Gastrocnemius medialis (tissue), 4 donors: ENCODE measurements around the gene KLHL29. TPM values are rescaled to one million over a fixed set of nuclear protein-coding genes. Genes with fewer than 3 reads are reported as not detected.

Source experiments
- ATAC-seq, 2 donors: fragments of 150-250 bp; one replicate each; pipeline ENCODE4 v1.9.1; 2016
- DNase-seq, 2 donors: peaks; one replicate each; pipeline ENCODE4 v3.0.0-alpha.2; 2019
- H3K27ac ChIP-seq, 4 donors: fragments of 200-600 bp; sonication (generic); 1 replicate in 1 of 4; 2 replicates in 3 of 4; pipeline ENCODE4 v1.5.1; 2016 to 2018; ENCODE audit warnings: mild to moderate bottlenecking in 2 of 4, moderate library complexity in 1 of 4
- H3K27me3 ChIP-seq, 3 donors: fragments of 200-600 bp; sonication (generic) in 2 of 3; 1 replicate in 1 of 3; 2 replicates in 2 of 3; pipeline versions ENCODE4 v1.5.1 to v1.6.0; 2016 to 2019; ENCODE audit warnings: mild to moderate bottlenecking in 1 of 3, moderate library complexity in 1 of 3
- H3K36me3 ChIP-seq, 2 donors: fragments of 200-600 bp; sonication (generic) in 1 of 2; one replicate each; pipeline ENCODE4 v1.5.1; 2017 to 2018
- H3K4me1 ChIP-seq, 2 donors: fragments of 200-600 bp; sonication (generic) in 1 of 2; one replicate each; pipeline ENCODE4 v1.5.1; 2016 to 2017; ENCODE audit warnings: mild to moderate bottlenecking in 2 of 2
- H3K4me3 ChIP-seq, 4 donors: fragments of 200-600 bp; sonication (generic) in 3 of 4; 1 replicate in 1 of 4; 2 replicates in 3 of 4; pipeline ENCODE4 v1.5.1; 2016 to 2019; ENCODE audit warnings: mild to moderate bottlenecking in 2 of 4
- H3K9me3 ChIP-seq, 3 donors: fragments of 200-600 bp; sonication (generic) in 2 of 3; 1 replicate in 1 of 3; 2 replicates in 2 of 3; pipeline ENCODE4 v1.5.1; 2016 to 2019
- CTCF ChIP-seq, 5 experiments: fragments of 450-650 bp in 3 of 5; fragments of 200-600 bp in 2 of 5; sonication (generic) in 2 of 5; IDR thresholded peaks in 4 of 5; conservative IDR thresholded peaks in 1 of 5; 1 replicate in 4 of 5; 2 replicates in 1 of 5; pipeline ENCODE4 v1.5.1; 2016 to 2019; ENCODE audit warnings: antibody characterized with exemption in 5 of 5, mild to moderate bottlenecking in 3 of 5, moderate library complexity in 3 of 5
- POLR2A ChIP-seq, 2 donors: fragments of 450-650 bp; IDR thresholded peaks; one replicate each; pipeline ENCODE4 v1.6.1; 2017; ENCODE audit warnings: antibody characterized with exemption in 2 of 2, mild to moderate bottlenecking in 2 of 2, moderate library complexity in 2 of 2
- in situ Hi-C, 4 donors: fragments of 200-750 bp; cut with MboI; loops; one replicate each; pipeline versions ENCODE4 v1.15.0 to v1.8.0; 2017; ENCODE audit warnings: low sequenced_read_pairs in 4 of 4
- intact Hi-C: fragments of 100-400 bp; cut with DNase I; formaldehyde crosslinking; loops from one replicate; pipeline ENCODE4 v1.15.1; 2023; ENCODE audit warnings: low total_unique reads
- total RNA-seq, 4 donors: library from RNA; depleted of rRNA; stranded (reverse); fragments of >200 nt; gene quantifications; one replicate each; pipeline versions ENCODE4 v1.1.0 to v1.2.3, GENCODE V29; 2016

The KLHL29 gene
- total RNA-seq, 4 donors from 2014 or later = 4.3 to 24.9 (median 8.7) TPM

- DNase-seq = no peak
- peaks cover 0 to 13% of the 10 kb centered on the region in 2 donors for H3K36me3 ChIP-seq
Observed at GRCh38 chr2:23689131-23689700, 304.2 kb downstream of the KLHL29 start.

GRCh38 chr2:23689891-23690290 is 304.9 kb downstream of the KLHL29 start:
- Histone ChIP-seq H3K36me3 (peaks cover 0 to 13% of the 10 kb centered on the region in 2 donors), H3K4me3 (no peak overlapping the region), H3K27me3 (no peaks in the 10 kb centered on the region), H3K27ac (peak overlapping the region; percentile 60 to 78 (median 71)), H3K9me3 (no peaks in the 10 kb centered on the region), H3K4me1 (peaks cover 0 to 9% of the 10 kb centered on the region in 2 donors)
- DNase-seq = no peak
- ATAC-seq = no peak
- in situ Hi-C loops (no loop called here), intact Hi-C loops (no loop called here)
- TF ChIP-seq CTCF (IDR thresholded peaks at IDR 0.05 in 4 of 5, conservative IDR thresholded peaks at IDR 0.05 in 1 of 5) (no peak), POLR2A (IDR thresholded peaks at IDR 0.05) (no peak)

More at GRCh38 chr2:23689131-23689700, 304.2 kb downstream of the KLHL29 start:
- no peaks in the 10 kb centered on the region for H3K27me3 ChIP-seq
- H3K9me3 ChIP-seq = no peaks in the 10 kb centered on the region
- no peak for TF ChIP-seq CTCF (IDR thresholded peaks at IDR 0.05 in 4 of 5, conservative IDR thresholded peaks at IDR 0.05 in 1 of 5)
- no peak for TF ChIP-seq POLR2A (IDR thresholded peaks at IDR 0.05)
- H3K4me1 ChIP-seq = peaks cover 0 to 9% of the 10 kb centered on the region in 2 donors
- ATAC-seq = no peak
- intact Hi-C loops (no loop called here), in situ Hi-C loops (no loop called here)
- H3K27ac ChIP-seq = peak overlapping the region in 2 of 4 donors; percentile 74 to 78
- no peak overlapping the region for H3K4me3 ChIP-seq

GRCh38 chr2:23690421-23691105 is 305.6 kb downstream of the KLHL29 start:
- Histone ChIP-seq H3K27ac (peak overlapping the region; percentile 60 to 78 (median 71)), H3K27me3 (no peaks in the 10 kb centered on the region), H3K4me3 (no peak overlapping the region), H3K4me1 (peaks cover 0 to 9% of the 10 kb centered on the region in 2 donors), H3K9me3 (no peaks in the 10 kb centered on the region), H3K36me3 (peaks cover 0 to 11% of the 10 kb centered on the region in 2 donors)
- no peak for TF ChIP-seq CTCF (IDR thresholded peaks at IDR 0.05 in 4 of 5, conservative IDR thresholded peaks at IDR 0.05 in 1 of 5)
- TF ChIP-seq POLR2A (IDR thresholded peaks at IDR 0.05) = no peak
- intact Hi-C loops = no loop called here
- ATAC-seq = peak; percentile 82 to 90
- in situ Hi-C loops = no loop called here
- peak; percentile 29 to 78 for DNase-seq

- Histone ChIP-seq H3K9me3 (no peaks in the 10 kb centered on the region), H3K36me3 (peaks cover 0 to 6% of the 10 kb centered on the region in 2 donors), H3K4me3 (no peak overlapping the region), H3K27ac (peak overlapping the region in 3 of 4 donors; percentile 68 to 78 (median 74)), H3K4me1 (peaks cover 0 to 9% of the 10 kb centered on the region in 2 donors), H3K27me3 (no peaks in the 10 kb centered on the region)
- in situ Hi-C loops = no loop called here
- ATAC-seq = peak in 1 of 2 donors; percentile 3
- no peak for DNase-seq
- intact Hi-C loops = no loop called here
- TF ChIP-seq POLR2A (IDR thresholded peaks at IDR 0.05) = no peak
- no peak for TF ChIP-seq CTCF (IDR thresholded peaks at IDR 0.05 in 4 of 5, conservative IDR thresholded peaks at IDR 0.05 in 1 of 5)
Observed at GRCh38 chr2:23691106-23691470, 306.1 kb downstream of the KLHL29 start.
